ENCODE results near the gene ARSG. TPM values are rescaled to one million over a fixed set of nuclear protein-coding genes. Genes with fewer than 3 reads are reported as not detected.

Gene ARSG
- total and polyA plus RNA-seq, 2 experiments from 2014 or later = 5.6 to 15.4 TPM

DNA sequence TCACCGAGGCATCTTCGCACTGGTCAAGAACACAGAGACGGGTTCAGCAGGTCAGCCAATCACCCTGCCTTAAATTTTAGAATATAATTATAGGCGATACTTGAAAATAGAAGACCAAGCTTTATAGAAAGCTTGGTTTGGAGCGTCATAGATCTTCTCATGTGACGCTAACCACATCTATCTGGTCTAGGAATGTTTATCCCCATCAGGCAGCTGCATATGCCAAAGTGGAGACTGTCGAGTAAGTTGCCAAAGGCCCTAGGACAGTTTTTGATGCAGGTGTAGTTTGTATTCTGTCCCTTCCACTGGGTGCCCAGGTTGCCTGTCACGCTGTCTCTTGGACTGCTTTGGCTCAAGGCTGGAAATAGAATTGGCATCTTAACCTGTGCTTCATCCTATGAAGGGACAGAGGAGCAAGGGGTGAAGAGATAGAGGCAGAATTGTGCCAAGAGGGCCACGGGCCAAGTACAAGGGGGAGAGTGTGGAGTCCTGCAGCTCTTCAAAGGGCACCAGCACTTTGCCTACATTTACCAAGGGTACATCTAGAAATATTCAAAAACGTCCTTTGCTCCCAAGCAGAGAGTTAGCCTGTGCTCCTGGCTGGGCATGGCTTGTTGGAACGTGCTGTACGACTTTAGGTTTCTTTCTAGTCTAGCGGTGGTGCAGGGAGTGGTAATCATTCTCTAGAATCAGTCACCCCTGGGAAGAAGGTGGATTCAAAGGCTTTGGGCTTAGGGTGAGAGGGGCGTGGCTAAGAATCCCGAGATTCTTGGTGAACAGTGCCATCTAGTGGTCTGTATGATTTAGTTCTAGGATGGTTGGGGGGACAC, 171.3 kb downstream of the ARSG start:
- H3K4me3 ChIP-seq = no peak overlapping the region
- peak; percentile 86 to 93 for DNase-seq (ENCODE audit: low read depth in 1 of 2, low spot score in 1 of 2)
- H3K27me3 ChIP-seq = no peaks in the 10 kb centered on the region
- H3K4me1 ChIP-seq (ENCODE audit: low read depth) = peaks cover 33% of the 10 kb centered on the region
- H3K36me3 ChIP-seq = no peaks in the 10 kb centered on the region
- H3K9me3 ChIP-seq (ENCODE audit: low read depth) = no peaks in the 10 kb centered on the region
- TF ChIP-seq, protein P1, sequence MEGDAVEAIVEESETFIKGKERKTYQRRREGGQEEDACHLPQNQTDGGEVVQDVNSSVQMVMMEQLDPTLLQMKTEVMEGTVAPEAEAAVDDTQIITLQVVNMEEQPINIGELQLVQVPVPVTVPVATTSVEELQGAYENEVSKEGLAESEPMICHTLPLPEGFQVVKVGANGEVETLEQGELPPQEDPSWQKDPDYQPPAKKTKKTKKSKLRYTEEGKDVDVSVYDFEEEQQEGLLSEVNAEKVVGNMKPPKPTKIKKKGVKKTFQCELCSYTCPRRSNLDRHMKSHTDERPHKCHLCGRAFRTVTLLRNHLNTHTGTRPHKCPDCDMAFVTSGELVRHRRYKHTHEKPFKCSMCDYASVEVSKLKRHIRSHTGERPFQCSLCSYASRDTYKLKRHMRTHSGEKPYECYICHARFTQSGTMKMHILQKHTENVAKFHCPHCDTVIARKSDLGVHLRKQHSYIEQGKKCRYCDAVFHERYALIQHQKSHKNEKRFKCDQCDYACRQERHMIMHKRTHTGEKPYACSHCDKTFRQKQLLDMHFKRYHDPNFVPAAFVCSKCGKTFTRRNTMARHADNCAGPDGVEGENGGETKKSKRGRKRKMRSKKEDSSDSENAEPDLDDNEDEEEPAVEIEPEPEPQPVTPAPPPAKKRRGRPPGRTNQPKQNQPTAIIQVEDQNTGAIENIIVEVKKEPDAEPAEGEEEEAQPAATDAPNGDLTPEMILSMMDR (IDR thresholded peaks at IDR 0.05; ENCODE audit: low read depth, low read length) = peak; percentile 55
- H3K27ac ChIP-seq = peak overlapping the region; percentile 40

DNA sequence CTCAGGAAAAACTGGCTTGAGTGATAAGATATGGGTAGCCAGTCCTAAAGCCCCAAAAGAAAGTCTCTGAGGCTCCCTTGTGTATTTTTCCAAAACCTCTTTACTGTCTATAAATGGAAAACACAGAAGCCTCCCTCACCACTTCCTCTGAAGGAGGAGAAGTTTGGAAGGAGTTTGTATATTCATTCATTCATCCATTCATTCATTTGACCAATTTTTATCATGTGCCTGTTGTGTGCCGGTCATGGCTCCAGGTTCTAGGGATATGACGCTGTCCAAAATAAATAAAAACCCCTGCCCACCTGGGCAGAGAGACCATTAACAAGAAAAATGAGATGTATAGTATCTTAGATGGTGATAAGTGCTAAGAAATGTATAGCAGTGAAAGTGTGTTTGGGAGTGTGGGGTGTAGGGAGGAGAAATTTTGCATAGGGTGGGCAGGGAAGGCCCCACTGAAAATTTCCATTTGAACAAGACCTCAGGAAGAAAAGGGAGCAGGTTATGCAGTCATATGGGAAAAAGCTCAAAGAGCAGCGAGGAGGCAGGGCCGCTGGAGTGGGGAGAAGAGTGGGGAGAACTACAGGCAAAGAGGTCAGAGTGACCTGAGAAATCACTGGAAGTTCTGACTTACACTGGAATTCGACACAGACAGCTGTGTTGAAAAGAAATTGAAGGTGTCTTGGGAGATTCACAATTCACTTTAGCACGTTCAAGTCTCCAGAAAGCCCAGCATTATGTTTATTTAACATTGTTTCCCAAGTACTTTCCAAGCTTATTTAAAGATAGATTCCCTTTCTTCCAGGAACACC, 172.1 kb downstream of the ARSG start:
- TF ChIP-seq, protein P1 (IDR thresholded peaks at IDR 0.05; ENCODE audit: low read depth, low read length) = no peak
- no peak overlapping the region for H3K4me3 ChIP-seq

DNA sequence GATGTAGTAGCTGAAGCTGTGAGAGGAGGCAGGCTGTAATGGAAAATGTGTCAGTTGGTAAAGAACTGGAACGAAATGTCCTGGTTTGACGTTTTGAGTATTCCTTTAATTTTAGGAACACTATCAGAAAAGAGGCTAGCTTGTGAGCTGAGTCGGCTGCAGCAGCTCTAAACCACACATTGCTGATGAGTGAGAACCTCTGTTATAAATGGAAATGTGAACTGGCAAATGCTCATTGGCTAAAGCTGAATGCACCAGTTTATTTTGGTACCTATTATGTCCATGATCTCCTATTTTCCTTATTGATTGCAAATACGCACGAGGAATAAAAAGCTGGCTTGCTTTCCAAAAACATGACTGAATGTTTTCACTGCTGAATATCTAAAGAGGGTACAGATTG, 177.0 kb downstream of the ARSG start:
- H3K9me3 ChIP-seq (ENCODE audit: low read depth) = no peaks in the 10 kb centered on the region
- peaks cover 23% of the 10 kb centered on the region for H3K4me1 ChIP-seq (ENCODE audit: low read depth)
- H3K36me3 ChIP-seq = no peaks in the 10 kb centered on the region
- peak overlapping the region; percentile 99 for H3K27ac ChIP-seq
- H3K4me3 ChIP-seq = no peak overlapping the region
- peak; percentile 45 to 53 for DNase-seq (ENCODE audit: low read depth in 1 of 2, low spot score in 1 of 2)
- TF ChIP-seq, protein P1 (IDR thresholded peaks at IDR 0.05; ENCODE audit: low read depth, low read length) = no peak
- H3K27me3 ChIP-seq = no peaks in the 10 kb centered on the region

More for the DNA sequence above, 172.1 kb downstream of the ARSG start:
- no peak for DNase-seq (ENCODE audit: low read depth in 1 of 2, low spot score in 1 of 2)
- Histone ChIP-seq H3K36me3 (no peaks in the 10 kb centered on the region), H3K27me3 (no peaks in the 10 kb centered on the region), H3K27ac (no peak overlapping the region), H3K9me3 (ENCODE audit: low read depth) (no peaks in the 10 kb centered on the region), H3K4me1 (ENCODE audit: low read depth) (peaks cover 38% of the 10 kb centered on the region)

DNA sequence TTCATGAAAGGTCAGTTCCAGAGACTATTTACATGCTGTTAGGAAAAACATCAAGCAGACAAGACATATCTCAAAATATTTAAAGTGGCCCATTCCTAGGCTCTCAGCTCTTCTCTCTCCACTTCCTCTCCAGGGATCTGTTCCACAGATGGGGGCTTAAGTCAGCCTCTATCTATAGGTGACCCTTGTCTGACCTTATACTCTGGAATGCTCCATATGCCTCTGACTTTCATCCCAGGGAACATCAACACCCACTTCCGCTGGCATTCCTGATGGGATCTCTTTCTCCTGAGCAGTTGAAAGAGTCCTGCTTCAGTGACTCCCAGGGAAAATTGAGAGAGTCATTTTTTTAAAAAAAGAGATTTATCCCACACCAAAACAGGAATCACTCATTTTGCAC, 177.5 kb downstream of the ARSG start:
- Histone ChIP-seq H3K4me3 (no peak overlapping the region), H3K9me3 (ENCODE audit: low read depth) (no peaks in the 10 kb centered on the region), H3K27ac (peak overlapping the region; percentile 99), H3K4me1 (ENCODE audit: low read depth) (peaks cover 23% of the 10 kb centered on the region), H3K36me3 (no peaks in the 10 kb centered on the region), H3K27me3 (no peaks in the 10 kb centered on the region)
- TF ChIP-seq, protein P1 (IDR thresholded peaks at IDR 0.05; ENCODE audit: low read depth, low read length) = no peak
- peak; percentile 57 to 90 for DNase-seq (ENCODE audit: low read depth in 1 of 2, low spot score in 1 of 2)

Other genes with a start within 250 kb of the ARSG start
- gene AMZ2, start 43.5 kb upstream of the ARSG start, total RNA-seq = 63.1 and 69.2 TPM in 2 replicates
- gene AMZ2, start 43.5 kb upstream of the ARSG start, polyA plus RNA-seq = 122 and 153 TPM in 2 replicates
- 0.15 and 0.35 TPM in 2 replicates for gene SLC16A6, start 368 bp upstream of the ARSG start, total RNA-seq
- gene SLC16A6, start 368 bp upstream of the ARSG start, polyA plus RNA-seq = 0.09 TPM in 1 of 2 replicates, not detected in the other
- gene WIPI1, start 166.0 kb downstream of the ARSG start, total RNA-seq = 39.8 and 76.7 TPM in 2 replicates
- 57.5 and 72.5 TPM in 2 replicates for gene WIPI1, start 166.0 kb downstream of the ARSG start, polyA plus RNA-seq
- 458 and 473 TPM in 2 replicates for gene PRKAR1A, start 220.9 kb downstream of the ARSG start, total RNA-seq
- 301 and 323 TPM in 2 replicates for gene PRKAR1A, start 220.9 kb downstream of the ARSG start, polyA plus RNA-seq